HG02885 (cell line): Measurements from ENCODE around the gene RAP1GDS1.
"Not testable (repeated sequence)": the region's sequence is repeated elsewhere in the genome, so short reads cannot be mapped to it uniquely, and the experiment has no call there.

ENCODE experiments used
- ATAC-seq: cut with Tn5 transposase; IDR thresholded peaks from one replicate; pipeline ENCODE4 v1.9.1; 2021; ENCODE audit warnings: mild to moderate bottlenecking; ENCODE audit not compliant: unreplicated experiment, poor library complexity

Gene RAP1GDS1

DNA sequence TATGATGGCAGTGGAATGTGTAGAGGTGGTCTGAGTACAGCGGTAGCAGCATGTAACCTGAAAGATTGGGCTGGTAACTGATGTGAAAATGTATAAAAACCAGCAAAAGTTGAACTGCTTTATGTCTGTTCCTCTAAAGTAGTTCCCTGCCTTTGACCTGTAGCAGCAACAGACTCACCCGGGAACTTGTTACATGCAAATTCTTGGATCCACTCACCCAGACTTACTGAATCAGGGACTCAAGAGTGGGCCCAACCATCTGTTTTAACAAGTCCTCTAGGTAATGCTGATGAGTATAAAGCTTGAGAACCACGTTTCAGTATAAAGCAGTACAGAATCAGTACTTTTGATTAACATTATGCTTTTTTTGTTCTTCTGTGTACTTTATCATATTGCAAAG is 84.7 kb downstream of the RAP1GDS1 start:
- no peak for ATAC-seq

GRCh38 chr4:98352396-98352795 is 91.2 kb downstream of the RAP1GDS1 start:
- no peak for ATAC-seq

DNA sequence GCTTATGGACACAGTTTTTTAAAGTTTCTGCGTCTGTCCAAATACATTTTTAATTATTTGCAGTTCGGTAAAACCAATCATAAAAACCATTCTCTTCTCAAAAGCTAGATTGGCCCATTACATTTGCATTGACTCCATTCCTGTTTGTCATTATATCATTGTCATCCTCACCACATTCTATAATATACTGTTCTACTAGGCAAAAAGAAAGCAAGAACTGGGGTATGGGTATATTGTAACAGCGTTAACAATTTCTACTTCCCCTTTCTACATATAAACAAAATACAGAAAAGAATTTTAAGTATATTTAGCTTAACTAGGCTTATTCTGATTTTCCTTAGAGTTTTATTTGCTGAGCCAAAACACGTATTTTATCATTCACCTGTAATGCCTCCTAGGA is 91.8 kb downstream of the RAP1GDS1 start:
- ATAC-seq, result no peak

GRCh38 chr4:98358630-98359248 is 97.6 kb downstream of the RAP1GDS1 start:
- ATAC-seq, result no peak

DNA sequence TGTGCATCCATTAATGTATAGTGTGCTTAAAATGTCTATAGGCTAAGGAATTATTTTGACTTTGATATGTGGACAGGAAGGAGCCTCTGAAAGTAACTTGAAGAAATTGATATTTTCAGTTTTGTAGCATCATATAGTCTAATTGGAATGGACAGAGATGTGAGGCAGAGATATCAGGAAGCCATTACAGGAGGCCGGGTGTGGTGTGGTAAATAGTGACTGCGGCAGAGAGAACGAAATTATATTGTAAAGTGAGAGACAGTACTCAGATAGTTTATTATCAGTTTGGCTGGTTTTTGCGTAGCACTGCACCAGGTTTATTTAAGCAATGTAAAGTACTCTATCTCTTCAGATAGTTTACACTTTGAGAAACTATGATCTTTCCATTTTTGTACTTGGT is 98.5 kb downstream of the RAP1GDS1 start:
- ATAC-seq, result no peak

DNA sequence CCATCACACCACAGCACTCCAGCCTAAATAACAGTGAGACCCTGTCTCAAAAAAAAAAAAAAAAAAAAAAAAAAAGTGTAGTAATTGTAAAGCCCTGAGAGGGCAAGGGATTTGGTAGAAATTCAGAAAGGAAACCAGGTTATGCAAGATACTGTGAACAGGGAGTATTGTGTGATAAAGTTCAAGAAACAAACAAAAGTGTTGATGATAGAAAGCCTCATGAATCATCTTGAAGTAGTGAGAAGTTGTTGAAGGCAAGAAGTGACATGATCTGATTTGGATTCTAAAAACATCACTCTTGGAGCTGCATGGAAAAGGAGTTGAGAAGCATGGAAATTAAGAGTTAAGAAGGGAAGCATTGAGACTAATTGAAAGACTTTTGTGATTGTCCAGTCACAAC is 102.2 kb downstream of the RAP1GDS1 start:
- no peak for ATAC-seq

DNA sequence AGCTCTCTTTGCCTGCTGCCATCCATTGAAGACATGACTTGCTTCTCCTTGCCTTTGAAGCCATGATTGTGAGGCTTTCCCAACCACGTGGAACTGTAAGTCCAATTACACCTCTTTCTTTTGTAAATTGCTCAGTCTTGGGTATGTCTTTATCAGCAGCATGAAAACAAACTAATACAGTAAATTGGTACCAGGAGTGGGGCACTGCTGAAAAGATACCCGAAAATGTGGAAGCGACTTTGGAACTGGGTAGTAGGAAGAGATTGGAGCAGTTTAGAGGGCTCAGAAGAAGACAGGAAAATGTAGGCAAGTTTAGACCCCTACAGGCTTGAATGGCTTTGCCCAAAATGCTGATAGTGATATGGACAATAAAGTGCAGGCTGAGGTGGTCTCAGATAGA is 105.1 kb downstream of the RAP1GDS1 start:
- ATAC-seq, result not testable (repeated sequence)

GRCh38 chr4:98368000-98368399 is 106.8 kb downstream of the RAP1GDS1 start:
- ATAC-seq, result not testable (repeated sequence)

GRCh38 chr4:98369322-98369721 is 108.1 kb downstream of the RAP1GDS1 start:
- ATAC-seq, result no peak

DNA sequence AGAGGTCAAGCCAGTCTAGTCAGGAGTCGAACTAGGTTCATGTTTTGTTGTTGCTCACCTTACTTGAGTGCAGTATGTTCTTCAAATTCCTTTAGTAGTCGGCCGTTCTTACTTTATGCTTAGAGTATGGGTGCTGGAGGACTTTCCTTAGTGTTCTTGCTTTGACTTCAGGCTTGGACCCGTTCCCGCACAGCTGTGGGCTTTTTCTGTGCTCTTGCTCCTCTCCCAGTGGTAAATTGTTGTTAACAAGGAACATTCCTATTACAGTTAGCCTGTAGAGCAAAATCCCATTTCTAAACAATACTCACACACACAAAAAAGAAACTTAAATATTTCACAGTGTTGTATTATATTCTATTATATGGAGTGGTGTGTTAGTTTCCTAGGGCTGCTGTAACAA is 113.5 kb downstream of the RAP1GDS1 start:
- no peak for ATAC-seq

GRCh38 chr4:98377559-98377958 is 116.4 kb downstream of the RAP1GDS1 start:
- peak; percentile 40 for ATAC-seq

DNA sequence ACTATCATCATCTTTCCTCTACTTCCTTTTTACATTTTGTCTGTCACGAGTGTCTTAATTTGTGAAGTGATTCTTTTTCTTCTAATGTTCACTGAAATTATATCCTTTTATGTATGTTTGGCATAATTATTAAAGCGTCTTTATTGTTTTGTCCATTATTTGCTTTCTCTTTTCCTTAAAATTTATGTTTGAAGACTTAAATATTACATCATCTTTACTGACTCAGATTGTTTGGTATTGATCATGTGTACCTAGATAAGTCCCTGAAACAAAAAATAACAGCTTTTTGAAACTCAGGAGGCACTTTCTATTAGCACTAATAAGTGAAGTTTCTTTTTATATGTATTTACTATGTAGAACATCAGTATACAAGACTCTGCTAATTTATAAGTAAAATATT is 120.1 kb downstream of the RAP1GDS1 start:
- no peak for ATAC-seq

- no peak for ATAC-seq
Measured at GRCh38 chr4:98383431-98384106, 122.4 kb downstream of the RAP1GDS1 start.

- ATAC-seq, result no peak
Measured at GRCh38 chr4:98385831-98386230, 124.6 kb downstream of the RAP1GDS1 start.

GRCh38 chr4:98387345-98388026 is 126.3 kb downstream of the RAP1GDS1 start:
- ATAC-seq, result no peak

DNA sequence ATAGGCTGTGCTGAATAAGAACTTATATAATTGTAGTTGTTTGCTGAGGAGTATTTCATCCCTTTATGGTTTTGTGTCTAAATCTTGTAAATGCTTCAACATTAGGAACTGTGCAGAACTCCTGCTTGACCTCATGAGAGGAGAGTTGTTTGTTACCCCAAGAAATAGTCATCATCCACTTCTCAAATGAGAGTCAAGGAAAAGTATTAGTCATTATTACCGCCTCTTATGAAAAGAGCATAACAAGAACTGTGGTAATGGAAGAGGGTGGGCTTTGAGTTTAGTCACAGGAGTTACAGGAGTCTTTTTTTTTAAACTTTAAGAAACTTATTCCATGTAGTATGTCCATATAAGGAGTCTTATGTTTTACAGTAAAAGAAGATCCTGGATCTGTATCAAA is 132.9 kb downstream of the RAP1GDS1 start:
- no peak for ATAC-seq

DNA sequence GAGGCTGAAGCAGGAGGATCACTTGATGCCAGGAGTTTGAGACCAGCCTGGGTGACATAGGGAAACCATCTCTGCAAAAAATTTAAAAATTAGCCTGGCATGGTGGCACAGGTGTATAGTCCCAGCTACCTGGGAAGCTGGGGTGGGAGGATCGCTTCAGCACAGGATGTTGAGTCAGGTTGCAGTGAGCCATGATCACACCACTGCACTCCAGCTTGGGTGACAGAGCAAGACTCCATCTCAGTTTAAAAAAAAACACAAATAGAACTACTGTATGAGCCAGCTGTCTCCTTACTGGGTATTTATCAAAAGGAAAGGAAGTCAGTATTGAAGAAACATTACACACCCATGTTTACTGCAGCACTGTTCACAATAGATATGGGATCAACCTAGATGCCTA is 138.7 kb downstream of the RAP1GDS1 start:
- ATAC-seq, result no peak

DNA sequence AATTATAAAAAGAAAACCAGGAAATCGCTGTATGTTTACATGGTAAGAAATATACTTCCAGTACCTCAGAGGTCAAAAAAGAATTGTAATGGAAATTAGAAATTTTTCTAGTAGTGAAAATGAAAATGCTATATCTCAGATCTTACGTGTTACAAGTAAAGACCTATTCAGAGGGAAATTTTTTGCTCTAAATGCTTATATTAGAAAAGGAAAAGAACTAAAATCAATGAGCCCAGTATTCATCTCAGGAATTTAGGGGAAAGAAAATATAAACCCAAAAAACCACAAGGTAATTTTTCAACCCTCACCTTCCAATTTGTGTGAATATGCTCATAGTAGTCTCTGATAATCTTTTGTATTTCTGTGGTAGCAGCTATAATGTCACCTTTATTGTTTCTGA is 145.6 kb downstream of the RAP1GDS1 start:
- ATAC-seq, result peak; percentile 46

- no peak for ATAC-seq
Measured at GRCh38 chr4:98411731-98412130, 150.5 kb downstream of the RAP1GDS1 start.

DNA sequence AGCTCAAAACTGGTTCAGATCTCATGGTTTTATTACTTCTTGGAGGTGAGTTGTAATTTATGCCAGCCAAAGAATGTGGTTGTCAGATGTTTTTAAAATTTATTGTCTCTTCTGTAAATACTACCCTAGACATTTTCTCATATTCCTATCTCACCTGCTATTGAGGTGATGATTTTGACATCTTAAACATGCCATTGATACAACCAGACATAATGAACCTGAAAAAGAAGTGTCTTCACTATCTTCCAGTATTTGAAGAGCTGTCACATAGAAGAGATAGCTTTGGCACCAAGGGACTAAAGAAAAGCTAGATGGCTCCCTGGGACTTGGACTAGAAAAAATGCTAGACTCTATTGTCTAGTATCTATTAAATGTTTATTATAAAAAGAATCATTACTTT is 155.7 kb downstream of the RAP1GDS1 start:
- ATAC-seq, result no peak

- not testable (repeated sequence) for ATAC-seq
Measured at GRCh38 chr4:98420151-98420550, 159.0 kb downstream of the RAP1GDS1 start.

DNA sequence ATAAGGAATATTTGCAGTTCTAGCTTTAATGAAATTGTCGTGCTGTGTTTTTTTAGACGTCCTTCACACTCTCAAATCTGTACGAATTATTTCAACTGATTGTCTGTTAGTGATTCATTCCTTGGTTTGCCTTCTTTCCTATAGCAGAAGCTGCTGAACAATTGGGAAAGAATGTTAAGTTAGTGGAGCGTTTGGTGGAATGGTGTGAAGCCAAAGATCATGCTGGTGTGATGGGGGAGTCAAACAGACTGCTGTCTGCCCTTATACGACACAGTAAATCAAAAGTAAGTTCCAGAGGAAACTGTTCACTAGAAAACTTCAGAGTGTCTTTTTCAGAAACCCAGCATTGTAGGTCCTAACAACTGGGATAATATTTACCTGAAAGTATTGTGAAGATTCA is 159.9 kb downstream of the RAP1GDS1 start:
- no peak for ATAC-seq
